Subcutaneous adipose tissue (tissue), 4 donors: ENCODE results near the gene TMEM132C. TPM values are rescaled to one million over a fixed set of nuclear protein-coding genes. Genes with fewer than 3 reads are reported as not detected.

Source experiments
- total RNA-seq, 4 donors: library from RNA; depleted of rRNA; stranded (reverse); fragments of >200 nt; gene quantifications; one replicate each; pipeline ENCODE4 v1.1.0, GENCODE V29; 2016
- TF ChIP-seq, protein P1 (sequence below): fragments of 450-650 bp; IDR thresholded peaks from one replicate; pipeline ENCODE4 v1.5.1; 2016; ENCODE audit warnings: low read depth, mild to moderate bottlenecking, control low read depth, antibody characterized with exemption, moderate library complexity

TMEM132C gene
- total RNA-seq, 4 donors from 2014 or later, result 44.2 to 73.5 (median 67.8) TPM

DNA sequence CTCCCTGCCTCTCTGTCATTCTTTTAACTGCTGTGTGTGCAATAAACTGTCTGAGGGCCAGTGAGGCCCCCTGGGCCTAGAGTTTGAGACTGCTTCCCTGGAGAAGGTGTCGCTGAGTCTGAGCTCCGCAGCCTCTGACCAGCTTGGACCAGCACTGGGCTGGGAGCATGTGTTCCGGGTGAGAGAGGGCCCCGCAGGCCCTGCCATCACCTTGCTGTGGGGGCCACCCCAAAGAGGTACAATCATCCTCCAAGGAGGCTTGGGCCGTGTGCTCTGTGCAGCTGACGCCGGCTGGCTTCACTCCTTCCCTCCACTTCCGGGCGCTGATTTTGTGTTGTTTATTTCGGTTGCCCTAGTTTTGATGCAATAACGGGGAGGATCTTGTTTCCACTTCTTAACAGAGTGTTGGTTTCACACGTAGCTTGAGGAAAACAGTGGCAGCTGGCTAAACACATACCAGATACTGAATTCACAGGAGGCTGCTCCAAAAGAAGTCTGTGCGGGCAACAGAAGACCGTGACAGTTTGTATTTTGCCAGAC is 121.6 kb downstream of the TMEM132C start:
- TF ChIP-seq, protein P1, sequence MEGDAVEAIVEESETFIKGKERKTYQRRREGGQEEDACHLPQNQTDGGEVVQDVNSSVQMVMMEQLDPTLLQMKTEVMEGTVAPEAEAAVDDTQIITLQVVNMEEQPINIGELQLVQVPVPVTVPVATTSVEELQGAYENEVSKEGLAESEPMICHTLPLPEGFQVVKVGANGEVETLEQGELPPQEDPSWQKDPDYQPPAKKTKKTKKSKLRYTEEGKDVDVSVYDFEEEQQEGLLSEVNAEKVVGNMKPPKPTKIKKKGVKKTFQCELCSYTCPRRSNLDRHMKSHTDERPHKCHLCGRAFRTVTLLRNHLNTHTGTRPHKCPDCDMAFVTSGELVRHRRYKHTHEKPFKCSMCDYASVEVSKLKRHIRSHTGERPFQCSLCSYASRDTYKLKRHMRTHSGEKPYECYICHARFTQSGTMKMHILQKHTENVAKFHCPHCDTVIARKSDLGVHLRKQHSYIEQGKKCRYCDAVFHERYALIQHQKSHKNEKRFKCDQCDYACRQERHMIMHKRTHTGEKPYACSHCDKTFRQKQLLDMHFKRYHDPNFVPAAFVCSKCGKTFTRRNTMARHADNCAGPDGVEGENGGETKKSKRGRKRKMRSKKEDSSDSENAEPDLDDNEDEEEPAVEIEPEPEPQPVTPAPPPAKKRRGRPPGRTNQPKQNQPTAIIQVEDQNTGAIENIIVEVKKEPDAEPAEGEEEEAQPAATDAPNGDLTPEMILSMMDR, result no peak

DNA sequence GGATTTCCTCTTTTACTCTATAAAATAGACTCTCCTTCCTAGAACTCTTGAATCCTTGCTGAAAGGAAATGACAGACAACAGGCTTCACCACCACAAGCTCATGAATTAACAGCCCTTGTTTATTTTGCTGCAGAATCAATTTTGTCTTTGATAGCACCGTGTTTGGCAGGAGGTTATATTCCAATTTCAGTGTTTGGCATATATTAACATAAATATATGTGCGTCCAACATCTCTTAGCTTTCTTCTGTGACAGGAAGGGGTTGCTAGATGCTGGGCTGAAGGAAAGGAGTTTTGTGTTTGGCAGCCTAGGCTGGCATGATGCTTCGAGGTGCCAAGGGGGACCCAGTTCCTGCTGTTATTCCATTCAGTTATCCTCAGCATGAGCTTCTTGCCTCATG is 126.4 kb downstream of the TMEM132C start:
- TF ChIP-seq, protein P1, result no peak

DNA sequence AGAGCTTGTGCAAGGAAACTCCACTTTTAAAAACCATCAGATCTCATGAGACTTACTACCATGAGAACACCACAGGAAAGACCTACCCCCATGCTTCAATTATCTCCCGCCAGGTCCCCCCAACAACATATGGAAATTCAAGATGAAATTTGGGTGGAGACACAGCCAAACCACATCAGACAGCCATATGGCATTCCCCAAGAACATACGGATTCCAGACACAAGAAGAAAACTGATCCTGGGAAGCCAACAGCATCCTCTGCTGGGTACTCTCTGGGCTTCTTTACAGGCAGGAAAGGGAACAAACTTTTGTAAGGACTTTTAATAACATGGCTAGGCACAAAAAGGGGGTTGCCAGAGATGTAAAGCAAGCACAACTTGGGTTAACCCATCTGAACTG is 127.2 kb downstream of the TMEM132C start:
- TF ChIP-seq, protein P1, result no peak

DNA sequence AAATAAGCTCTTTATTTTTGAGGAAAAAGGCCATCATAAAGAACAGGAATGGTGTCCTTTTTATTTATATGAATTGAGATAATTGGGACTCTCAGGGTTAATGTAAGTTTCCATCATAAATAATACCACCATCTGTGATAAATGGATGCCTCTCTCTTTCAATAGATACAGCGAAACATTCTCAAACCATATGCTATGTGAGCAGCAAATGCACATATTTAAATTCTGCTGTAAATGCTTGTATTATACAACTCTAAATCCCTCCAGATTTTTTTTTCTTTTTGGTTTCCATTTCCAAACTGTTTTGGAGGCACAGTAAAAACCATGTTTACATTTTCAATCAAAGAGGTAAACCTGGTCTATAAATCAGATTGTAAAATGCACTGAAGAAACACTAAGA is 132.3 kb downstream of the TMEM132C start:
- TF ChIP-seq, protein P1, result no peak

DNA sequence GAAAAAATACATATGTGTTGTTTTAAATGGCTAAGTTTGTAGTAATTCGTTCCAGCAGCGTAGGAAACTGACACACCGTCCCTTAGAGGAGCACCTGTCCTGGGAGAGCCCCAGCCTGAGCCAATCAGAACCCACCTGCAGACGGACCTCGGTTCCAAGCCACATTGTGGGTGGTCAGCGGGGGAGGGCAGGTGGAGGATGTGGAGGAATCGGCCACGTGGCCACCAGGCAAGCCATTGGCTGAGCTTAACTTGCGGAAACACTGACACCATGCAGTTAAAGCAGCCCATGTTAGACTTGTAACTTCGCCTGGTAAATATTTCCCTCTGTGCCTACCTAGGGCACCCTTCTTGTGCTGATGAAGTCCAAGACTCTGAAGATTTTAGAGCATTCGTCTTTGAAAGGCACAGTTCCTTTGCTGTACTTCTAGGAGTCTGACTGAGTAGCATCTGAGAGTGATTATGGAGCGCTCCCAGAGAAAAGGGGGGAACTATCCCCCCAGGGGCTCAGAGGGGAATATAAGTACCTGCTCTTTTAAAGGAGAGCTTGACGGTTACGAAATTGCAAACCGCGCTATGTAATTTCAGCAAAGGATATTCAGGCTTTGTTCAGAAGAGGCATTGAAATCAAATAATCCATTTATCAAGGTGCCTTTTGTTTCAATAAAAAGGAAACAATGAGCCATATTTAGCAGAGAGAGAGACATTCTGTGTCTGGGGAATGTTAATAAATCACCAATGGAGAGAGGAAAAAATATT is 135.7 kb downstream of the TMEM132C start:
- TF ChIP-seq, protein P1, result no peak

DNA sequence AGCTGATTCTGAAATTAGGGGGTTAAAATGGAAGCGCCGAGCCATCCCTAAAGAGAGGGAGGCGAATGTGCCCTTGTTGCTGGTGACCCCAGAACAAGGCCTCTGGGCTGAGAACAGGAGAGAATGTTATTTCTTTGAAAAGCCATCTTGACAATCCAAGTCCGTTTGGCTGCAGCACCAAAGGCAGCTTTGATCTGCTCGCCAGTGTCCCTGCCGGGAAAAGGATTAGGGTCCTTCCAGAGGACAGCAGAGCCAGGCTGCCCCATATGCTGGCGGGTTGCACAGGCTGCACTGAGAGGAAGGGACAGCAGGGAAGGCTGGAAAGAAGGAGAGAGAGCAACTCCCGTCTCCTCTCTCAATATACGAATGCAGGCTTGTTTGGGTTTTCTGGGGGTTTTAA is 141.7 kb downstream of the TMEM132C start:
- TF ChIP-seq, protein P1, result no peak

DNA sequence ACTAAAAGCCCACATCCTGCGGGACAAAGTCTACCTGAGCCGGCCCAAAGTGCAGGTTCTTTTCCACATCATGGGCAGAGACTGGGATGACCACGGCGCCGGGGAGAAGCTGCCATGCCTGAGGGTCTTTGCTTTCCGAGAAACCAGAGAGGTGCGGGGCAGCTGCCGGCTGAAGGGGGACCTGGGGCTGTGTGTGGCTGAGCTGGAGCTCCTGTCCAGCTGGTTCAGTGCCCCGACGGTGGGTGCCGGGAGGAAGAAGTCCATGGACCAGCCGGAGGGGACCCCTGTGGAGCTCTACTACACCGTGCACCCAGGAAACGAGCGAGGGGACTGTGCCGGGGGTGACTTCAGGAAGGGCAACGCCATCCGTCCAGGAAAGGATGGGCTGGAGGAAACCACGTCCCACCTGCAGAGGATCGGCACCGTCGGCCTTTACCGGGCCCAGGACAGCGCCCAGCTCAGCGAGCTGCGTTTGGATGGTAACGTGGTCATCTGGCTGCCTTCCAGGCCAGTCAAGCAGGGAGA is 148.1 kb downstream of the TMEM132C start:
- TF ChIP-seq, protein P1, result no peak
